ENCODE results near the gene LSS. TPM values are rescaled to one million over a fixed set of nuclear protein-coding genes. Genes with fewer than 3 reads are reported as not detected.
"Not testable (repeated sequence)": the region's sequence is repeated elsewhere in the genome, so short reads cannot be mapped to it uniquely, and the experiment has no call there.

Gene LSS
- polyA plus RNA-seq, 1 donor (not counting 4 experiments of a cell fraction or from before 2014, with no cell fraction given) = 105 TPM

DNA sequence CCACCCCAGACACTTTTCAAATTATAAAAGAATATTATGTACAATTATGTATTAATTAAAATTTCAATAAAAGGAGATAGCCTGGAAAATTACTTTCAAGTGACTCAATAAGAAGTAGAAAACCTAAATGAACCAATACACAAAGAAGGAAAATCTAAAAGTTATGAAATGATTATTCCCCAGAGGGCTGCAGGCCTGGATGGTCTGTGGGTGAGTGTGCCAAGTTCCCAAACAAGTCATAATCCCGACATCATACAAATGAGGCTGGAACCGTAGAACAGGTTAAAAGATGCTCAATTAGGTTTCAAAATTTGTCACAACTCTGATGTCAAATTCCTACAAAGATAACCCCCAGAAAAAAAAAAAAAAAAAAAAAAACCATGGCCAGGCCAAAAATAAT is 57.0 kb downstream of the LSS start:
- H4K20me1 ChIP-seq (ENCODE audit: control insufficient read depth, extremely low read depth, insufficient read depth, low read length) = no peaks in the 10 kb centered on the region
- no peak overlapping the region for H3K4me2 ChIP-seq (ENCODE audit: control insufficient read depth, extremely low read depth, insufficient read depth, low read depth, low read length)
- H3K4me3 ChIP-seq (ENCODE audit: control insufficient read depth in 2 of 3, extremely low read depth in 1 of 3, insufficient read depth in 2 of 3, low read depth in 1 of 3, low read length in 3 of 3) = no peak overlapping the region
- no peaks in the 10 kb centered on the region for H3K4me1 ChIP-seq (ENCODE audit: control insufficient read depth, extremely low read depth, insufficient read depth, low read length)
- no peaks in the 10 kb centered on the region for H3K27me3 ChIP-seq (ENCODE audit: control insufficient read depth, extremely low read depth, insufficient read depth, low read length)
- TF ChIP-seq, protein P1, sequence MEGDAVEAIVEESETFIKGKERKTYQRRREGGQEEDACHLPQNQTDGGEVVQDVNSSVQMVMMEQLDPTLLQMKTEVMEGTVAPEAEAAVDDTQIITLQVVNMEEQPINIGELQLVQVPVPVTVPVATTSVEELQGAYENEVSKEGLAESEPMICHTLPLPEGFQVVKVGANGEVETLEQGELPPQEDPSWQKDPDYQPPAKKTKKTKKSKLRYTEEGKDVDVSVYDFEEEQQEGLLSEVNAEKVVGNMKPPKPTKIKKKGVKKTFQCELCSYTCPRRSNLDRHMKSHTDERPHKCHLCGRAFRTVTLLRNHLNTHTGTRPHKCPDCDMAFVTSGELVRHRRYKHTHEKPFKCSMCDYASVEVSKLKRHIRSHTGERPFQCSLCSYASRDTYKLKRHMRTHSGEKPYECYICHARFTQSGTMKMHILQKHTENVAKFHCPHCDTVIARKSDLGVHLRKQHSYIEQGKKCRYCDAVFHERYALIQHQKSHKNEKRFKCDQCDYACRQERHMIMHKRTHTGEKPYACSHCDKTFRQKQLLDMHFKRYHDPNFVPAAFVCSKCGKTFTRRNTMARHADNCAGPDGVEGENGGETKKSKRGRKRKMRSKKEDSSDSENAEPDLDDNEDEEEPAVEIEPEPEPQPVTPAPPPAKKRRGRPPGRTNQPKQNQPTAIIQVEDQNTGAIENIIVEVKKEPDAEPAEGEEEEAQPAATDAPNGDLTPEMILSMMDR (optimal IDR thresholded peaks at IDR 0.05 in 1 of 3, IDR thresholded peaks at IDR 0.05 in 1 of 3, conservative IDR thresholded peaks at IDR 0.05 in 1 of 3; ENCODE audit: extremely low read depth in 1 of 3, insufficient read depth in 2 of 3, low read length in 3 of 3) = no peak
- no peak for TF ChIP-seq EZH2 (IDR thresholded peaks at IDR 0.05; ENCODE audit: low read length)
- dilution Hi-C loops (cut with MboI; ENCODE audit: extremely low pct_ligation_motif_present, low sequenced_read_pairs) = no loop called here
- no peaks in the 10 kb centered on the region for H3K9me1 ChIP-seq (ENCODE audit: control insufficient read depth, extremely low read depth, insufficient read depth, low read length)
- no peaks in the 10 kb centered on the region for H3K79me2 ChIP-seq (ENCODE audit: control insufficient read depth, insufficient read depth, low read length)
- H3K9ac ChIP-seq (ENCODE audit: control insufficient read depth, extremely low read depth, insufficient read depth, low read length) = no peak overlapping the region
- H3K36me3 ChIP-seq (ENCODE audit: control insufficient read depth in 2 of 2, extremely low read depth in 1 of 2, insufficient read depth in 2 of 2, low read length in 2 of 2) = no peaks in the 10 kb centered on the region
- H3K27ac ChIP-seq (ENCODE audit: control insufficient read depth, insufficient read depth, low read length) = no peak overlapping the region
- no peaks in the 10 kb centered on the region for H3K9me3 ChIP-seq (ENCODE audit: control insufficient read depth, low read depth, low read length)
- DNase-seq (ENCODE audit: low read depth, low spot score) (no peak), FAIRE-seq (no peak)
- no peak overlapping the region for H2AFZ ChIP-seq (ENCODE audit: control insufficient read depth, low read length)

DNA sequence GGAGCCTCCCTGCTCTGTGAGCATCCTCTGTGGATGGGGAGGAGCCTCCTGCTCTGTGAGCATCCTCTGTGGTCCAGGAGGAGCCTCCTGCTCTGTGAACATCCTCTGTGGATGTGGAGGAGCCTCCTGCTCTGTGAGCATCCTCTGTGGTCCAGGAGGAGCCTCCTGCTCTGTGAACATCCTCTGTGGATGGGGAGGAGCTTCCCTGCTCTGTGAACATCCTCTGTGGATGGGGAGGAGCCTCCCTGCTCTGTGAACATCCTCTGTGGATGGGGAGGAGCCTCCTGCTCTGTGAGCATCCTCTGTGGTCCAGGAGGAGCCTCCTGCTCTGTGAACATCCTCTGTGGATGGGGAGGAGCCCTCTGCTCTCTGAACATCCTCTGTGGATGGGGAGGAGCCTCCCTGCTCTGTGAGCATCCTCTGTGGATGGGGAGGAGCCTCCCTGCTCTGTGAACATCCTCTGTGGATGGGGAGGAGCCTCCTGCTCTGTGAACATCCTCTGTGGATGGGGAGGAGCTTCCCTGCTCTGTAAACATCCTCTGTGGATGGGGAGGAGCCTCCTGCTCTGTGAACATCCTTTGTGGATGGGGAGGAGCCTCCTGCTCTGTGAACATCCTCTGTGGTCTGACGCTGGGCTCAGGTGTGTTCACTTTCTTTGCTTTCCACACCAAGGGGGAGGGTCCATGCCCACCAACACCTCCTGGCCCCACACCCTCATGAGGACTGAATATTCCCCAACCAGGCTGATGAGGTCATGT is 58.0 kb downstream of the LSS start:
- dilution Hi-C loops (cut with MboI; ENCODE audit: extremely low pct_ligation_motif_present, low sequenced_read_pairs); H2AFZ ChIP-seq (ENCODE audit: control insufficient read depth, low read length); H3K79me2 ChIP-seq (ENCODE audit: control insufficient read depth, insufficient read depth, low read length); H3K4me3 ChIP-seq (ENCODE audit: control insufficient read depth in 2 of 3, extremely low read depth in 1 of 3, insufficient read depth in 2 of 3, low read depth in 1 of 3, low read length in 3 of 3); H4K20me1 ChIP-seq (ENCODE audit: control insufficient read depth, extremely low read depth, insufficient read depth, low read length); FAIRE-seq; H3K9me1 ChIP-seq (ENCODE audit: control insufficient read depth, extremely low read depth, insufficient read depth, low read length); H3K27me3 ChIP-seq (ENCODE audit: control insufficient read depth, extremely low read depth, insufficient read depth, low read length); H3K4me2 ChIP-seq (ENCODE audit: control insufficient read depth, extremely low read depth, insufficient read depth, low read depth, low read length); H3K9ac ChIP-seq (ENCODE audit: control insufficient read depth, extremely low read depth, insufficient read depth, low read length); H3K36me3 ChIP-seq (ENCODE audit: control insufficient read depth in 2 of 2, extremely low read depth in 1 of 2, insufficient read depth in 2 of 2, low read length in 2 of 2); H3K9me3 ChIP-seq (ENCODE audit: control insufficient read depth, low read depth, low read length); H3K27ac ChIP-seq (ENCODE audit: control insufficient read depth, insufficient read depth, low read length); H3K4me1 ChIP-seq (ENCODE audit: control insufficient read depth, extremely low read depth, insufficient read depth, low read length); DNase-seq (ENCODE audit: low read depth, low spot score): not testable (repeated sequence)
